BLaER1 treated with 17β-estradiol and CSF1 and Interleukin-3, amounts not matched to agents 10 nM and 100 nM (cell line): ENCODE results near the gene ZNF493.

Experiments
- H3K27ac ChIP-seq, 11 experiments: shearing (Covaris generic); formaldehyde crosslinking; 2 replicates each; pipeline ENCODE4 v1.8.1; 2022
- H3K27me3 ChIP-seq, 11 experiments: shearing (Covaris generic); formaldehyde crosslinking; 2 replicates each; pipeline ENCODE4 v1.8.1; 2022
- H3K36me3 ChIP-seq, 11 experiments: shearing (Covaris generic); formaldehyde crosslinking; 2 replicates each; pipeline ENCODE4 v1.8.1; 2022
- H3K4me1 ChIP-seq, 10 experiments: shearing (Covaris generic); formaldehyde crosslinking; 2 replicates each; pipeline ENCODE4 v1.8.1; 2022
- H3K4me2 ChIP-seq, 11 experiments: shearing (Covaris generic); formaldehyde crosslinking; 2 replicates each; pipeline ENCODE4 v1.8.1; 2022
- H3K4me3 ChIP-seq, 10 experiments: shearing (Covaris generic); formaldehyde crosslinking; 2 replicates each; pipeline ENCODE4 v1.8.1; 2022
- H3K9ac ChIP-seq, 11 experiments: shearing (Covaris generic); formaldehyde crosslinking; 2 replicates each; pipeline ENCODE4 v1.8.1; 2022
- H3K9me3 ChIP-seq, 11 experiments: shearing (Covaris generic); formaldehyde crosslinking; replicated peaks in 1 of 11; 2 replicates each; pipeline ENCODE4 v1.8.1; 2022
- H4K20me1 ChIP-seq, 11 experiments: shearing (Covaris generic); formaldehyde crosslinking; 2 replicates each; pipeline ENCODE4 v1.8.1; 2022
- Cebpa-rat ChIP-seq, 11 experiments: shearing (Covaris generic); IDR thresholded peaks; 2 replicates each; pipeline ENCODE4 v1.8.1; 2022

The ZNF493 gene

DNA sequence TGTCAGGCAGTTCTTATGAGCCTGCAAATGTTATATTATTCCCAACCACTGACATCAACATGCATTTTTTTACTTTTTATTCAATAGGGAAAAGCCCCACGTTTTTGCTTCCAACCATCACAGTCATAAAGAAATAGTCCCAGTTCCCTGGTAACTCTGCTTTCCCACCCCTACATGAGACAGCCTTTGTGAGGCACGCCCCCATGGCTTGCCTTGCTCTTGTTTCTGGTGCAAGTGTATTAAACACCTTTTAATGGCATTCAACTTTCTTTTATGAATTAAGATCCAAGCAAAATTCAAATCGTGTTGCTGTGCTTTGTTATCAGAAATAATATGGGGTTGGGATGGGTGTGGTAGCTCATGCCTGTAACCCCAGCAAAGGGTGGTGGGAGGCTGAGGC lies 54.3 kb downstream of the ZNF493 start:
- Histone ChIP-seq H3K4me1 (no peaks in the 10 kb centered on the region), H3K4me3 (no peak overlapping the region; a peak in 1 of 20 replicates), H3K9ac (no peak overlapping the region), H3K9me3 (peaks cover 93 to 100% (median 97%) of the 10 kb centered on the region in 11 experiments), H3K27me3 (no peaks in the 10 kb centered on the region), H3K27ac (no peak overlapping the region), H4K20me1 (no peaks in the 10 kb centered on the region), H3K36me3 (peaks cover 52 to 98% (median 92%) of the 10 kb centered on the region in 11 experiments), H3K4me2 (no peak overlapping the region)
- no peak for TF ChIP-seq Cebpa-rat (IDR thresholded peaks at IDR 0.05)

DNA sequence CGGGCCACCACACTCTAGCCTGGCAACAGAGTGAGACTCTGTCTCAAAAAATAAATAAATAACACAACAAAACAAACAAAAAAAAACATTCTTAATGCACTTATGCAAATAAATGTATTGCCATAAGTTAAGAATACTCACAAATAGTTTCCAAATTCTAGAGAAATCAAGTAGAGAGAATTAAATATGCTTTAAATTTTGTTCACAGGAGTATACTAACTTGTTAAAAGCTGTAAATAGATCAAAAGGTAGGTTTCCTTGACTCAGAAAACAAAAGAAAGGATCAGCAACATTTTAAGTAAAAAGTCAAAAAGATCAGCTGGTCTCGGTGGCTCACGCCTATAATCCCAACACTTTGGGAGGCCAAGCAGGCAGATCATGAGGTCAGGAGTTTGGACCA lies 58.0 kb downstream of the ZNF493 start:
- H3K9ac ChIP-seq = no peak overlapping the region
- no peaks in the 10 kb centered on the region for H4K20me1 ChIP-seq
- H3K36me3 ChIP-seq = peaks cover 33 to 98% (median 90%) of the 10 kb centered on the region in 11 experiments
- no peak for TF ChIP-seq Cebpa-rat (IDR thresholded peaks at IDR 0.05)
- peak overlapping the region in 3 of 10 experiments; percentile 10 to 29 (median 20); a peak in 1 of 20 replicates for H3K4me3 ChIP-seq
- H3K4me1 ChIP-seq = no peaks in the 10 kb centered on the region
- H3K4me2 ChIP-seq = no peak overlapping the region
- no peak overlapping the region for H3K27ac ChIP-seq
- H3K27me3 ChIP-seq = no peaks in the 10 kb centered on the region
- peaks cover 93 to 100% (median 96%) of the 10 kb centered on the region in 11 experiments for H3K9me3 ChIP-seq

DNA sequence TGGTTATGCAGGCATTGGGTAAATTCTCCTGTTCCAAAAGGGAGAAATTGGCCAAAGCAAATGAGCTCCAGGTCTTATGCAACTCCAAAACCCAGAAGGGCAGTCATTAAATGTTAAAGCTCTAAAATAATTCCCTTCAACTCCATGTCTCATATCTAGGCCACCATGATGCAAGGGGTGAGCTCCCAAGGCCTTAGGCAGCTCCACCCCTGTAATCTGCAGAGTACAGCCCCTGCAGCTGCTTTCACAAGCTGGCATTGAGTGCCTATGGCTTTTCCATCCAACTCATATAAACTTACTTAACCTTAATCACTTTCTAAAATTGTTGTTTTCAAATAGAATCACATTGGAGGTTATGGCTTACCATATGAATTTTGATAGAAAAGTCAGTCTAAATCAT lies 63.8 kb downstream of the ZNF493 start:
- H4K20me1 ChIP-seq = no peaks in the 10 kb centered on the region
- peaks cover 82 to 89% (median 83%) of the 10 kb centered on the region in 11 experiments for H3K9me3 ChIP-seq
- H3K4me2 ChIP-seq = no peak overlapping the region
- H3K4me3 ChIP-seq = no peak overlapping the region; a peak in 1 of 20 replicates
- no peaks in the 10 kb centered on the region for H3K4me1 ChIP-seq
- peaks cover 4 to 72% (median 64%) of the 10 kb centered on the region in 11 experiments; a peak in 21 of 22 replicates for H3K36me3 ChIP-seq
- H3K27ac ChIP-seq = no peak overlapping the region
- no peak for TF ChIP-seq Cebpa-rat (IDR thresholded peaks at IDR 0.05)
- no peaks in the 10 kb centered on the region for H3K27me3 ChIP-seq
- H3K9ac ChIP-seq = no peak overlapping the region

GRCh38 chr19:21462540-21462939 lies 65.6 kb downstream of the ZNF493 start:
- peaks cover 4 to 55% (median 48%) of the 10 kb centered on the region in 11 experiments; a peak in 21 of 22 replicates for H3K36me3 ChIP-seq
- no peak for TF ChIP-seq Cebpa-rat (IDR thresholded peaks at IDR 0.05)
- peaks cover 63 to 70% (median 65%) of the 10 kb centered on the region in 11 experiments for H3K9me3 ChIP-seq
- peak overlapping the region in 8 of 11 experiments; percentile 52 to 74 (median 63); a peak in 14 of 22 replicates for H3K4me2 ChIP-seq
- no peaks in the 10 kb centered on the region for H3K4me1 ChIP-seq
- H3K4me3 ChIP-seq = peak overlapping the region in 8 of 10 experiments; percentile 65 to 77 (median 71); a peak in 14 of 20 replicates
- H3K27me3 ChIP-seq = no peaks in the 10 kb centered on the region
- no peak overlapping the region for H3K27ac ChIP-seq
- H3K9ac ChIP-seq = no peak overlapping the region; a peak in 1 of 22 replicates
- no peaks in the 10 kb centered on the region for H4K20me1 ChIP-seq

DNA sequence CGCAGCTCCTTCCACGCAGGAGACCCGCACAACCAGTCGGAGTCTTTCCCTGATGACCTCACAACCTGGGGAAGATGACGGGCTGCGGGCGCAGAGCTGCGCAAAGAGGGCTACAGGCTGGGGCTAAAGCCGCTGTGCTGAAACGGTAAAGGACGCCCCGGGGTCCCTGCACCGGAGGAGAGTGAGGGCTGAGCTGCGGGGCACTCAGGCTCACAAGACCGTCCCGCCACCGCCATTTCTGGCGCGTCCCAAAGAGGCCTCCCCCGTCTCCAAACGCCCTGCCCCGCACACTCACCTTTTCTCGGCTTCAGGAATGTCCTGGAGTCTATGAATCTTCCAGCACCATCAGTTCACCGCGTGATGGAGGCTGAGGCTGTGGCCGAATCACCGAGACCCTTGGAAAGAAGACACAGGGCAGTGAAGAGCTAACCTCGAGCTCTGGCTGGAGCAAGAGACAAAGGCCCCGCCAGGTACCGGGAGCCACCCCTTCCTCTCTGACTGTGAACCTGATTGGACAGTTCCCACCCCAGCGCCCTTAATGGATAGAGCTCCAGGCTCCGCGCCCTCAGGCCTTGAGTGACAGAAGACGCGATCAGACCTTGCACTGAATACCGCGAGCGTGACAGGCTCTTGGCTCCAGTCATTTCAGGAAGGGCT lies 66.6 kb downstream of the ZNF493 start:
- no peak for TF ChIP-seq Cebpa-rat (IDR thresholded peaks at IDR 0.05)
- H3K4me1 ChIP-seq = no peaks in the 10 kb centered on the region
- no peaks in the 10 kb centered on the region for H4K20me1 ChIP-seq
- H3K9ac ChIP-seq = peak overlapping the region; percentile 58 to 86 (median 82); a peak in 21 of 22 replicates
- peak overlapping the region in 9 of 11 experiments; percentile 55 to 84 (median 78); a peak in 18 of 22 replicates for H3K27ac ChIP-seq
- H3K9me3 ChIP-seq = peaks cover 53 to 60% (median 55%) of the 10 kb centered on the region in 11 experiments
- peak overlapping the region; percentile 45 to 77 (median 70) for H3K4me3 ChIP-seq
- H3K36me3 ChIP-seq = peaks cover 4 to 47% (median 38%) of the 10 kb centered on the region in 11 experiments; a peak in 19 of 22 replicates
- H3K27me3 ChIP-seq = no peaks in the 10 kb centered on the region
- H3K4me2 ChIP-seq = peak overlapping the region; percentile 52 to 74 (median 66)

DNA sequence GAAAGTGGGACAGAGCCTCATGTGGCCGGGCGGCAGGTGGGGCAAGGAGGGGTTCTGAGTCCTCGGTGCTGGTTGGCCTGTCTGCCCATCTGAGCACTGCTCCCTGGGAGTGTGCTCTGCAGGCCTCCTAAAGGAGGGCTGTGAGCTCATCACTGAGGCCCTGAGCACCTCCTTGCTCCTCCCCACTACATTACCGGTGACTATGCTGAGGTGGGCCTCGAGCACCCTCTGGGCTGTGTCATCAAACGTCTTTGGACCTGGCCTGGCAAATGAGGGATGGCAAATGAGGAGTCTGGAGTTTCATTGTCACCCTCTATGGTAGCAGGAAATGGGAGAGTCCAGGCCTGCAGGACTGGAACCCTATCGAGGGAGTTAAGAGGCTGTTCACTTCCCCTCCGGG lies 69.7 kb downstream of the ZNF493 start:
- no peaks in the 10 kb centered on the region for H3K4me1 ChIP-seq
- H3K9me3 ChIP-seq = peaks cover 22 to 42% (median 28%) of the 10 kb centered on the region in 11 experiments
- H4K20me1 ChIP-seq = no peaks in the 10 kb centered on the region
- H3K27me3 ChIP-seq = no peaks in the 10 kb centered on the region
- H3K36me3 ChIP-seq = peaks cover 4 to 21% (median 11%) of the 10 kb centered on the region in 11 experiments; a peak in 14 of 22 replicates
- no peak overlapping the region for H3K4me3 ChIP-seq
- TF ChIP-seq Cebpa-rat (IDR thresholded peaks at IDR 0.05) = no peak
- no peak overlapping the region for H3K9ac ChIP-seq
- no peak overlapping the region for H3K4me2 ChIP-seq
- no peak overlapping the region for H3K27ac ChIP-seq

DNA sequence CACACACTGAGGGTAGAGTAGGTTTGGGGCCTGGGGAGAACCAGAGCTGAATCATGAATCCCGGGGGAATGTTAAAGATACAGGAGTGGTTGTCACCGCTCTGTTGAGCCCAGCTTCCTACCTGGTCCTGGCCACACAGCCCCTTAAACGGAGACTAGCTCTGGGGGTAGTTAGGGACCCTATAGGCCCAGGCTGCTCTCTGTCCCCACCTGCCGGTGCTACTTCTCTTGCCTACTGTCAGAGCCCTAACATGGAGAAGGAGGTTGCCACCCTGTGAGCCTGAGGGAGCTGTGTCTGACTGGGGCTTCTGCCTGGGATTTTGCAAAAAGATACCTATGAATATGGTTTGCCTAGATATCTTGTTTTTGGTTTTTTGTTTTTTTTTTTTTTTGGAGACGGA lies 71.9 kb downstream of the ZNF493 start:
- H3K27ac ChIP-seq = no peak overlapping the region
- no peak overlapping the region for H3K4me3 ChIP-seq
- H3K36me3 ChIP-seq = peaks cover 0 to 5% (median 0%) of the 10 kb centered on the region in 11 experiments; a peak in 2 of 22 replicates
- no peaks in the 10 kb centered on the region for H4K20me1 ChIP-seq
- no peak overlapping the region for H3K9ac ChIP-seq
- no peaks in the 10 kb centered on the region for H3K4me1 ChIP-seq
- peaks cover 9 to 31% (median 15%) of the 10 kb centered on the region in 11 experiments; a peak in 21 of 22 replicates for H3K9me3 ChIP-seq
- TF ChIP-seq Cebpa-rat (IDR thresholded peaks at IDR 0.05) = no peak
- no peak overlapping the region for H3K4me2 ChIP-seq
- no peaks in the 10 kb centered on the region for H3K27me3 ChIP-seq

DNA sequence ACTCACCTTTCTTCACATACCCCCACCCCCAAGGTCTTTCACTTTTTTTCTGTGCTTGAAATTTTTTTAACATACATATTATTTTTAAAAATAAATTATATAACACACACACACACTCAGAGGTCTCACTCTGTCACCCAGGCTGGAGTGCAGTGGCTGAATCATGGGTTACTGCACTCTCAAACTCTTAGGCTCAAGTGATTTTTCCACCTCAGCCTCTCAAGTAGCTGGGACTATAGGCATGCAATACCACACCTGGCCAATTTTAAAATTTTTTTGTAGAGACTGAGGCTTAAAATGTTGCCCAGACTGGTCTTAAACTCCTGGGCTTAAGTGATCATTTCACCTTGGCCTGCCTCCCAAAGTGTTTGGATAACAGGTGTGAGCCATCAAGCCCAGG lies 75.6 kb downstream of the ZNF493 start:
- no peak for TF ChIP-seq Cebpa-rat (IDR thresholded peaks at IDR 0.05)
- Histone ChIP-seq H3K4me3 (no peak overlapping the region), H3K9ac (no peak overlapping the region), H3K4me1 (no peaks in the 10 kb centered on the region; a peak in 1 of 20 replicates), H3K36me3 (no peaks in the 10 kb centered on the region), H3K4me2 (no peak overlapping the region), H3K9me3 (peaks cover 30 to 59% (median 47%) of the 10 kb centered on the region in 11 experiments), H3K27ac (no peak overlapping the region), H3K27me3 (no peaks in the 10 kb centered on the region), H4K20me1 (no peaks in the 10 kb centered on the region)

DNA sequence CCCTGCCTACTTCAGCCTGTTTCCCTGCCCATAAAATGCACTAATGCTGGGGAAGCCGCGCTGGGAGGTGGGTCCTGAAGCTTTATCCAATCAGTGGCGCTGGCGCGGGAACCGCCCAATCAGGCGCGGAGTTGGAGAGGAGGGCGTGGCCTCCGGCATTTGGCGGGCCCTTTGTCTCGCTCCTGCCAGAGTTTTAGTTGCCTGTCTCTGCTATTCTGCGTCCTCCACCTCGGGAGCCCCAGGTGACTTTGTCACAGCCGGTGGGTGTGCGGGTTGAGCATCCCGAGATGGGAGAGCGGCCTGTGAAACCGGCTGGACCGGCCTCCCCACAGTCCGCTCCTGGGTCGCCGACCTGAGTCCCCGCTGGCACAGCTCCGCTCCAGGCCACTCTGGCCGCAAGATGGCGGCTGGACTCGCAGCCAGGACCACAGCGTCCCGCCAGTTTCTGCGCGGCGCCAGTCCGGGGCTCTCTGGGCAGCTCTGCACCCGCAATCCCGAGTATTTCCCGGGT lies 77.8 kb downstream of the ZNF493 start:
- H3K9ac ChIP-seq = peak overlapping the region; percentile 54 to 88 (median 85); a peak in 21 of 22 replicates
- H3K27ac ChIP-seq = peak overlapping the region in 10 of 11 experiments; percentile 19 to 91 (median 86); a peak in 19 of 22 replicates
- no peaks in the 10 kb centered on the region for H3K36me3 ChIP-seq
- peak overlapping the region; percentile 50 to 74 (median 65) for H3K4me2 ChIP-seq
- no peak for TF ChIP-seq Cebpa-rat (IDR thresholded peaks at IDR 0.05)
- peaks cover 30 to 67% (median 47%) of the 10 kb centered on the region in 11 experiments for H3K9me3 ChIP-seq
- H3K4me1 ChIP-seq = no peaks in the 10 kb centered on the region; a peak in 1 of 20 replicates
- H3K4me3 ChIP-seq = peak overlapping the region; percentile 54 to 70 (median 67)
- no peaks in the 10 kb centered on the region for H3K27me3 ChIP-seq
- no peaks in the 10 kb centered on the region for H4K20me1 ChIP-seq
